Panc1 (cell line): ENCODE data around the gene CYP2F1.

Source experiments
- POLR2AphosphoS5 ChIP-seq: IDR thresholded peaks from 2 replicates; pipeline ENCODE4 v1.6.1; 2012; ENCODE audit warnings: mild to moderate bottlenecking, low read depth, low read length, moderate library complexity
- SIN3A ChIP-seq: IDR thresholded peaks from 2 replicates; pipeline ENCODE4 v1.6.1; 2012; ENCODE audit warnings: low read depth, mild to moderate bottlenecking, low read length, moderate library complexity, borderline replicate concordance; ENCODE audit not compliant: insufficient read depth
- TCF7L2 ChIP-seq: IDR thresholded peaks from 2 replicates; pipeline ENCODE4 v1.6.1; 2011; ENCODE audit warnings: mild to moderate bottlenecking, low read depth, low read length, inconsistent platforms
- TF ChIP-seq, protein P1 (sequence below): fragments of 450-650 bp; IDR thresholded peaks from 2 replicates; pipeline ENCODE4 v1.5.1; 2017; ENCODE audit warnings: mild to moderate bottlenecking
- TF ChIP-seq, protein P2 (sequence below), 2 experiments: IDR thresholded peaks; 2 replicates each; pipeline ENCODE4 v1.6.1; 2011 to 2012; ENCODE audit warnings: low read depth in 2 of 2, control low read depth in 1 of 2, low read length in 1 of 2, mild to moderate bottlenecking in 1 of 2, moderate library complexity in 1 of 2; ENCODE audit not compliant: insufficient read depth in 1 of 2

DNA sequence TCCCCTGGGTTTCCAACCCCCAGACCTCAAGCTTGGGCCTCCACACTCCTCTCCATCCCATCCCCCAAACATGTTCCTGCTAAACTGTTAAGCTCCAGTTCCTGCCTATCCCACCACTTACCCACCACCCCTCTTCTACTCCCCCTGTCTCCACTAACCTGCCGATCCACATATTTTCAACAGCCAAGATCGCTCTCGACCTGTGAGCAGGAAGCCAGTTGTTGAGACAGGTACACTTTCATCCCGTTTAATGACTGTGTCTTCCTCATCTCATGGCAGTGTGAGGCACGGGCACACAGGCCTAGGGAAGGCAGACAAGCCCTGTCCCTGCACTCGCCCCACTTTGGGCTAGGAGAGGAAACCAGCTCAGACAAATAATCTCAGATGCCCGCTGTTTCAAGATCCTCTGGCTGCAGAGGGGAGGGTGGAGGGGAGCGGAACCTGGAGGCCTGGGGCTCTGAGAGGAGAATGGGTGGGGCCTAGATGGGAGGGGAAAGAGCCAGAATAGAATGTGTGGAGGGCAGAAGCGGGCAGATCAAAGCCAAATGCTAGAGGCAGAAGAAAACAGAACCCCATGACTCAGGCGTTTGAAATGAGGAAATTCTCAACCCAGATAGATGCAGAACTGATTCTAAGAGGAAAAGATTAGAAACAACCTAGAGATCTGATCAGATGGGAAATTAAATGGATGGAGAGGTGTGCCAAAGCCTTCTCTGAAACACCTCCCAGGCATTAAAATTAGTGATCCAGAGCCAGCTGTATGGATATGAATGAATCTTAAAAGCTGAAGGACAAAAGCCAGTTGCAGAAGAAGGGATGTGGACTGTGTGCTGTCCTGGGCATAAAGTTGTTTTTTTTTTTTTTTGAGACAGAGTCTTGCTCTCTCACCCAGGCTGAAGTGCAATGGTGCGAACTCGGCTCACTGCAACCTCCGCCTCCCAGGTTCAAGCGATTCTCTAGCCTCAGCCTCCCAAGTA is 61.9 kb downstream of the CYP2F1 start:
- TF ChIP-seq POLR2AphosphoS5 (no peak), SIN3A (no peak), TCF7L2 (peak; percentile 90)
- TF ChIP-seq, protein P1, sequence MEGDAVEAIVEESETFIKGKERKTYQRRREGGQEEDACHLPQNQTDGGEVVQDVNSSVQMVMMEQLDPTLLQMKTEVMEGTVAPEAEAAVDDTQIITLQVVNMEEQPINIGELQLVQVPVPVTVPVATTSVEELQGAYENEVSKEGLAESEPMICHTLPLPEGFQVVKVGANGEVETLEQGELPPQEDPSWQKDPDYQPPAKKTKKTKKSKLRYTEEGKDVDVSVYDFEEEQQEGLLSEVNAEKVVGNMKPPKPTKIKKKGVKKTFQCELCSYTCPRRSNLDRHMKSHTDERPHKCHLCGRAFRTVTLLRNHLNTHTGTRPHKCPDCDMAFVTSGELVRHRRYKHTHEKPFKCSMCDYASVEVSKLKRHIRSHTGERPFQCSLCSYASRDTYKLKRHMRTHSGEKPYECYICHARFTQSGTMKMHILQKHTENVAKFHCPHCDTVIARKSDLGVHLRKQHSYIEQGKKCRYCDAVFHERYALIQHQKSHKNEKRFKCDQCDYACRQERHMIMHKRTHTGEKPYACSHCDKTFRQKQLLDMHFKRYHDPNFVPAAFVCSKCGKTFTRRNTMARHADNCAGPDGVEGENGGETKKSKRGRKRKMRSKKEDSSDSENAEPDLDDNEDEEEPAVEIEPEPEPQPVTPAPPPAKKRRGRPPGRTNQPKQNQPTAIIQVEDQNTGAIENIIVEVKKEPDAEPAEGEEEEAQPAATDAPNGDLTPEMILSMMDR: no peak
- TF ChIP-seq, protein P2, sequence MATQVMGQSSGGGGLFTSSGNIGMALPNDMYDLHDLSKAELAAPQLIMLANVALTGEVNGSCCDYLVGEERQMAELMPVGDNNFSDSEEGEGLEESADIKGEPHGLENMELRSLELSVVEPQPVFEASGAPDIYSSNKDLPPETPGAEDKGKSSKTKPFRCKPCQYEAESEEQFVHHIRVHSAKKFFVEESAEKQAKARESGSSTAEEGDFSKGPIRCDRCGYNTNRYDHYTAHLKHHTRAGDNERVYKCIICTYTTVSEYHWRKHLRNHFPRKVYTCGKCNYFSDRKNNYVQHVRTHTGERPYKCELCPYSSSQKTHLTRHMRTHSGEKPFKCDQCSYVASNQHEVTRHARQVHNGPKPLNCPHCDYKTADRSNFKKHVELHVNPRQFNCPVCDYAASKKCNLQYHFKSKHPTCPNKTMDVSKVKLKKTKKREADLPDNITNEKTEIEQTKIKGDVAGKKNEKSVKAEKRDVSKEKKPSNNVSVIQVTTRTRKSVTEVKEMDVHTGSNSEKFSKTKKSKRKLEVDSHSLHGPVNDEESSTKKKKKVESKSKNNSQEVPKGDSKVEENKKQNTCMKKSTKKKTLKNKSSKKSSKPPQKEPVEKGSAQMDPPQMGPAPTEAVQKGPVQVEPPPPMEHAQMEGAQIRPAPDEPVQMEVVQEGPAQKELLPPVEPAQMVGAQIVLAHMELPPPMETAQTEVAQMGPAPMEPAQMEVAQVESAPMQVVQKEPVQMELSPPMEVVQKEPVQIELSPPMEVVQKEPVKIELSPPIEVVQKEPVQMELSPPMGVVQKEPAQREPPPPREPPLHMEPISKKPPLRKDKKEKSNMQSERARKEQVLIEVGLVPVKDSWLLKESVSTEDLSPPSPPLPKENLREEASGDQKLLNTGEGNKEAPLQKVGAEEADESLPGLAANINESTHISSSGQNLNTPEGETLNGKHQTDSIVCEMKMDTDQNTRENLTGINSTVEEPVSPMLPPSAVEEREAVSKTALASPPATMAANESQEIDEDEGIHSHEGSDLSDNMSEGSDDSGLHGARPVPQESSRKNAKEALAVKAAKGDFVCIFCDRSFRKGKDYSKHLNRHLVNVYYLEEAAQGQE (IDR thresholded peaks at IDR 0.05; ENCODE audit: insufficient read depth in 1 of 2, low read depth in 2 of 2, low read length in 1 of 2): no peak
